DND-41 (cell line): ENCODE data around the gene C1orf21.

Source experiments
- ATAC-seq: fragments of 200-7000 bp; cut with Tn5 transposase; 3 replicates; pipeline ENCODE4 v1.9.1; 2021; ENCODE audit warnings: low read depth; ENCODE audit not compliant: insufficient read depth
- DNase-seq: peaks from one replicate; pipeline ENCODE4 v3.0.0-alpha.2; 2020
- H2AFZ ChIP-seq: 2 replicates; pipeline ENCODE4 v1.6.0; 2012; ENCODE audit warnings: low read depth, low read length
- H3K27ac ChIP-seq: 2 replicates; pipeline ENCODE4 v1.5.1; 2012; ENCODE audit warnings: low read length, inconsistent platforms
- H3K27me3 ChIP-seq: fragments of 200-600 bp; sonication (generic); 2 replicates; pipeline ENCODE4 v1.6.0; 2012; ENCODE audit warnings: low read length, mild to moderate bottlenecking, inconsistent platforms; ENCODE audit not compliant: insufficient read depth, poor library complexity
- H3K36me3 ChIP-seq: 2 replicates; pipeline ENCODE4 v1.5.1; 2012; ENCODE audit warnings: low read length, inconsistent platforms; ENCODE audit not compliant: insufficient read depth
- H3K4me1 ChIP-seq: 2 replicates; pipeline ENCODE4 v1.5.1; 2012; ENCODE audit warnings: mild to moderate bottlenecking, low read length; ENCODE audit not compliant: insufficient read depth
- H3K4me2 ChIP-seq: 2 replicates; pipeline ENCODE4 v1.6.0; 2012; ENCODE audit warnings: mild to moderate bottlenecking, moderate library complexity, low read length, inconsistent platforms; ENCODE audit not compliant: insufficient read depth
- H3K4me3 ChIP-seq, 2 experiments: fragments of 200-600 bp in 1 of 2; shearing (Covaris generic) in 1 of 2; 2 replicates each; pipeline ENCODE4 v1.5.1; 2012 to 2016; ENCODE audit warnings: inconsistent platforms in 2 of 2, low read length in 2 of 2, mild to moderate bottlenecking in 2 of 2, low read depth in 1 of 2, moderate library complexity in 1 of 2
- H3K79me2 ChIP-seq: 2 replicates; pipeline ENCODE4 v1.6.0; 2012; ENCODE audit warnings: low read length, inconsistent platforms; ENCODE audit not compliant: insufficient read depth
- H3K9ac ChIP-seq: 2 replicates; pipeline ENCODE4 v1.6.0; 2012; ENCODE audit warnings: low read depth, mild to moderate bottlenecking, inconsistent platforms, low read length, moderate library complexity
- H3K9me3 ChIP-seq: 2 replicates; pipeline ENCODE4 v1.5.1; 2012; ENCODE audit warnings: low read length, moderate library complexity, mild to moderate bottlenecking, inconsistent platforms; ENCODE audit not compliant: insufficient read depth, severe bottlenecking
- H4K20me1 ChIP-seq: 2 replicates; pipeline ENCODE4 v1.6.0; 2012; ENCODE audit warnings: low read length; ENCODE audit not compliant: insufficient read depth
- EZH2 ChIP-seq: IDR thresholded peaks from 3 replicates; pipeline ENCODE4 v1.6.1; 2012; ENCODE audit warnings: borderline replicate concordance, low read depth, mild to moderate bottlenecking, moderate library complexity, low read length, inconsistent platforms; ENCODE audit not compliant: severe bottlenecking
- TF ChIP-seq, protein P1 (sequence below): IDR thresholded peaks from 2 replicates; pipeline ENCODE4 v1.5.1; 2012; ENCODE audit warnings: borderline replicate concordance, low read length, moderate library complexity, mild to moderate bottlenecking; ENCODE audit not compliant: poor library complexity, severe bottlenecking; ENCODE audit errors: extremely low read depth

Gene C1orf21

DNA sequence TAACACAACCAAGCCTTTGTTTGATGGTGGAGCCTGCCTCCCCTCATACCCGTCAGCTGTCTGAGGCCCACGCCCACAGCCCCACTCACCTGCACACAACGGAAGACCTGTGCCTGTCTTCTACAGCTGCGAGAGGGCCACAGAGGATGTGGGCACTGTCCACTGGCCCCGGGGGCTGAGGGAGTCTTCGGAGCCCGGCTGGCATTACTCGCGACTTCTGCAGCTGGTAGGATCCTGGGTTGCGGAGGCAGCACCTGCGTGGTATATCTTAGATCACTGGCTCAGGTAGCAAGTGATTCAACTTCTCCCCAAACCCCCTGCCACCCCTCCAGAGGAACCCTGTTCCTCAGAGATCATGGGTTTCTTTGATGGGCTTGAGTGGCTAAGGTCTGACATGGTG, 257.9 kb downstream of the C1orf21 start:
- peaks cover 7% of the 10 kb centered on the region; the same call in 1 of the 2 replicates for H3K4me1 ChIP-seq
- H3K36me3 ChIP-seq = no peaks in the 10 kb centered on the region
- TF ChIP-seq EZH2 = no peak
- TF ChIP-seq, protein P1, sequence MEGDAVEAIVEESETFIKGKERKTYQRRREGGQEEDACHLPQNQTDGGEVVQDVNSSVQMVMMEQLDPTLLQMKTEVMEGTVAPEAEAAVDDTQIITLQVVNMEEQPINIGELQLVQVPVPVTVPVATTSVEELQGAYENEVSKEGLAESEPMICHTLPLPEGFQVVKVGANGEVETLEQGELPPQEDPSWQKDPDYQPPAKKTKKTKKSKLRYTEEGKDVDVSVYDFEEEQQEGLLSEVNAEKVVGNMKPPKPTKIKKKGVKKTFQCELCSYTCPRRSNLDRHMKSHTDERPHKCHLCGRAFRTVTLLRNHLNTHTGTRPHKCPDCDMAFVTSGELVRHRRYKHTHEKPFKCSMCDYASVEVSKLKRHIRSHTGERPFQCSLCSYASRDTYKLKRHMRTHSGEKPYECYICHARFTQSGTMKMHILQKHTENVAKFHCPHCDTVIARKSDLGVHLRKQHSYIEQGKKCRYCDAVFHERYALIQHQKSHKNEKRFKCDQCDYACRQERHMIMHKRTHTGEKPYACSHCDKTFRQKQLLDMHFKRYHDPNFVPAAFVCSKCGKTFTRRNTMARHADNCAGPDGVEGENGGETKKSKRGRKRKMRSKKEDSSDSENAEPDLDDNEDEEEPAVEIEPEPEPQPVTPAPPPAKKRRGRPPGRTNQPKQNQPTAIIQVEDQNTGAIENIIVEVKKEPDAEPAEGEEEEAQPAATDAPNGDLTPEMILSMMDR = no peak
- no peaks in the 10 kb centered on the region for H4K20me1 ChIP-seq
- ATAC-seq (no peak), DNase-seq (no peak)
- no peak overlapping the region for H3K4me2 ChIP-seq
- no peak overlapping the region for H2AFZ ChIP-seq
- no peak overlapping the region for H3K27ac ChIP-seq
- H3K79me2 ChIP-seq = no peaks in the 10 kb centered on the region
- H3K4me3 ChIP-seq = no peak overlapping the region
- H3K9ac ChIP-seq = no peak overlapping the region
- no peaks in the 10 kb centered on the region for H3K27me3 ChIP-seq
- H3K9me3 ChIP-seq = no peaks in the 10 kb centered on the region

GRCh38 chr1:184646178-184646701, 259.4 kb downstream of the C1orf21 start:
- DNase-seq = no peak
- H3K79me2 ChIP-seq = no peaks in the 10 kb centered on the region
- no peak overlapping the region for H3K4me2 ChIP-seq
- H3K4me1 ChIP-seq = peaks cover 7% of the 10 kb centered on the region; the same call in 1 of the 2 replicates
- no peak overlapping the region for H2AFZ ChIP-seq
- no peaks in the 10 kb centered on the region for H3K27me3 ChIP-seq
- no peak for TF ChIP-seq EZH2
- TF ChIP-seq, protein P1 = no peak
- no peaks in the 10 kb centered on the region for H3K9me3 ChIP-seq
- H3K27ac ChIP-seq = no peak overlapping the region
- H3K4me3 ChIP-seq = no peak overlapping the region
- H4K20me1 ChIP-seq = no peaks in the 10 kb centered on the region
- H3K36me3 ChIP-seq = no peaks in the 10 kb centered on the region
- ATAC-seq = no peak
- no peak overlapping the region for H3K9ac ChIP-seq

- H3K9me3 ChIP-seq = peaks cover 1% of the 10 kb centered on the region
- no peaks in the 10 kb centered on the region for H4K20me1 ChIP-seq
- peaks cover 7% of the 10 kb centered on the region; the same call in 1 of the 2 replicates for H3K4me1 ChIP-seq
- no peak for TF ChIP-seq EZH2
- TF ChIP-seq, protein P1 = no peak
- H2AFZ ChIP-seq = no peak overlapping the region
- H3K36me3 ChIP-seq = no peaks in the 10 kb centered on the region
- H3K4me3 ChIP-seq = no peak overlapping the region
- H3K79me2 ChIP-seq = no peaks in the 10 kb centered on the region
- no peak for ATAC-seq
- DNase-seq = no peak
- H3K27me3 ChIP-seq = no peaks in the 10 kb centered on the region
- no peak overlapping the region for H3K27ac ChIP-seq
- H3K4me2 ChIP-seq = no peak overlapping the region
- H3K9ac ChIP-seq = no peak overlapping the region
Measured at GRCh38 chr1:184646824-184647223, 260.0 kb downstream of the C1orf21 start.
